Loucy (cell line): ENCODE data around the gene ZNF524.

Experiments used
- H2AFZ ChIP-seq: fragments of 200-600 bp; sonication (generic); 2 replicates; pipeline ENCODE4 v1.6.0; 2016; ENCODE audit warnings: antibody characterized with exemption, mild to moderate bottlenecking, low read length, moderate library complexity
- H3F3A ChIP-seq: fragments of 200-600 bp; 2 replicates; pipeline ENCODE4 v1.6.0; 2016; ENCODE audit warnings: antibody characterized with exemption, low read depth, mild to moderate bottlenecking
- H3K27me3 ChIP-seq: fragments of 200-600 bp; sonication (generic); 2 replicates; pipeline ENCODE4 v1.6.1; 2014; ENCODE audit warnings: low read length, mild to moderate bottlenecking; ENCODE audit not compliant: insufficient read depth, poor library complexity, severe bottlenecking
- H3K36me3 ChIP-seq: fragments of 200-600 bp; sonication (generic); 2 replicates; pipeline ENCODE4 v1.6.1; 2016; ENCODE audit warnings: low read length; ENCODE audit not compliant: insufficient read depth
- H3K4me1 ChIP-seq: fragments of 200-600 bp; sonication (generic); 2 replicates; pipeline ENCODE4 v1.5.1; 2014; ENCODE audit warnings: low read length, mild to moderate bottlenecking; ENCODE audit not compliant: insufficient read depth, poor library complexity, severe bottlenecking
- H3K4me2 ChIP-seq: fragments of 200-600 bp; sonication (generic); 2 replicates; pipeline ENCODE4 v1.6.0; 2014; ENCODE audit warnings: antibody characterized with exemption, low read length, low read depth, mild to moderate bottlenecking; ENCODE audit not compliant: poor library complexity, severe bottlenecking
- H3K4me3 ChIP-seq: fragments of 200-600 bp; sonication (generic); 2 replicates; pipeline ENCODE4 v1.5.1; 2014; ENCODE audit warnings: low read length, mild to moderate bottlenecking, mixed read lengths; ENCODE audit not compliant: poor library complexity, severe bottlenecking
- H3K79me2 ChIP-seq: fragments of 200-600 bp; sonication (generic); 2 replicates; pipeline ENCODE4 v1.6.1; 2014; ENCODE audit warnings: low read length; ENCODE audit not compliant: insufficient read depth
- H3K9ac ChIP-seq: fragments of 200-600 bp; sonication (generic); 2 replicates; pipeline ENCODE4 v1.6.0; 2014; ENCODE audit warnings: mild to moderate bottlenecking, low read depth, low read length, moderate library complexity; ENCODE audit not compliant: poor library complexity, severe bottlenecking
- H3K9me2 ChIP-seq: fragments of 200-600 bp; sonication (generic); replicated peaks from 2 replicates; pipeline ENCODE4 v1.6.1; 2016; ENCODE audit warnings: low read depth, low read length, mixed read lengths
- H3K9me3 ChIP-seq: fragments of 200-600 bp; sonication (generic); 2 replicates; pipeline ENCODE4 v1.6.1; 2014; ENCODE audit warnings: mild to moderate bottlenecking, antibody characterized with exemption, low read length, low read depth; ENCODE audit not compliant: insufficient read depth
- H4K20me1 ChIP-seq: fragments of 200-600 bp; sonication (generic); 2 replicates; pipeline ENCODE4 v1.6.0; 2014; ENCODE audit warnings: antibody characterized with exemption, low read length, mild to moderate bottlenecking; ENCODE audit not compliant: insufficient read depth, poor library complexity, severe bottlenecking
- CTCF ChIP-seq: fragments of 200-600 bp; sonication (generic); conservative IDR thresholded peaks from 2 replicates; pipeline ENCODE4 v1.5.1; 2014; ENCODE audit warnings: mild to moderate bottlenecking, antibody characterized with exemption, low read length
- EZH2phosphoT487 ChIP-seq: fragments of 200-600 bp; IDR thresholded peaks from 2 replicates; pipeline ENCODE4 v1.6.1; 2018; ENCODE audit warnings: antibody characterized with exemption, mild to moderate bottlenecking, moderate library complexity, borderline replicate concordance

Gene ZNF524

GRCh38 chr19:55613930-55614710 lies 14.0 kb downstream of the ZNF524 start:
- Histone ChIP-seq H4K20me1 (peaks cover 13% of the 10 kb centered on the region), H3K9me2 (no peaks in the 10 kb centered on the region), H3K27me3 (no peaks in the 10 kb centered on the region), H3K4me1 (peaks cover 2% of the 10 kb centered on the region), H3K9ac (no peak overlapping the region), H3K79me2 (peaks cover 26% of the 10 kb centered on the region), H3K4me3 (no peak overlapping the region), H3K36me3 (peaks cover 14% of the 10 kb centered on the region; the same call in 1 of the 2 replicates), H3K9me3 (no peaks in the 10 kb centered on the region), H2AFZ (no peak overlapping the region), H3F3A (no peaks in the 10 kb centered on the region), H3K4me2 (no peak overlapping the region)
- TF ChIP-seq EZH2phosphoT487, result no peak
- TF ChIP-seq CTCF, result no peak

- no peaks in the 10 kb centered on the region for H3K4me1 ChIP-seq
- H3K9me2 ChIP-seq, result no peaks in the 10 kb centered on the region
- H3K79me2 ChIP-seq, result peaks cover 17% of the 10 kb centered on the region; the same call in 1 of the 2 replicates
- H3K4me3 ChIP-seq, result no peak overlapping the region
- no peaks in the 10 kb centered on the region for H3F3A ChIP-seq
- no peaks in the 10 kb centered on the region for H3K27me3 ChIP-seq
- TF ChIP-seq EZH2phosphoT487, result no peak
- no peaks in the 10 kb centered on the region for H3K9me3 ChIP-seq
- H3K36me3 ChIP-seq, result peaks cover 14% of the 10 kb centered on the region; the same call in 1 of the 2 replicates
- H4K20me1 ChIP-seq, result peaks cover 8% of the 10 kb centered on the region
- no peak overlapping the region for H2AFZ ChIP-seq
- H3K9ac ChIP-seq, result no peak overlapping the region
- H3K4me2 ChIP-seq, result no peak overlapping the region
These were observed 14.8 kb downstream of the ZNF524 start for GRCh38 chr19:55614711-55615542.

GRCh38 chr19:55615543-55616394 lies 15.7 kb downstream of the ZNF524 start:
- no peaks in the 10 kb centered on the region for H3K27me3 ChIP-seq
- no peak overlapping the region for H3K4me3 ChIP-seq
- no peak overlapping the region for H3K9ac ChIP-seq
- no peak overlapping the region for H3K4me2 ChIP-seq
- H3K36me3 ChIP-seq, result peaks cover 14% of the 10 kb centered on the region; the same call in 1 of the 2 replicates
- H3K9me2 ChIP-seq, result no peaks in the 10 kb centered on the region
- no peak overlapping the region for H2AFZ ChIP-seq
- peaks cover 6% of the 10 kb centered on the region for H3K4me1 ChIP-seq
- TF ChIP-seq EZH2phosphoT487 (no peak), CTCF (no peak)
- no peaks in the 10 kb centered on the region for H3K9me3 ChIP-seq
- peaks cover 17% of the 10 kb centered on the region; the same call in 1 of the 2 replicates for H3K79me2 ChIP-seq
- H3F3A ChIP-seq, result no peaks in the 10 kb centered on the region
- H4K20me1 ChIP-seq, result peaks cover 8% of the 10 kb centered on the region
